GM21737 (cell line): Measurements from ENCODE around the gene EPX.

Experiments used
- ATAC-seq: cut with Tn5 transposase; IDR thresholded peaks from one replicate; pipeline ENCODE4 v1.9.1; 2021; ENCODE audit warnings: mild to moderate bottlenecking, moderate library complexity; ENCODE audit not compliant: unreplicated experiment

The EPX gene

GRCh38 chr17:58249270-58250133 is 57.0 kb downstream of the EPX start:
- ATAC-seq: no peak

- ATAC-seq: no peak
Measured at GRCh38 chr17:58250344-58251011, 58.0 kb downstream of the EPX start.

GRCh38 chr17:58252141-58252540 is 59.6 kb downstream of the EPX start:
- ATAC-seq: no peak

GRCh38 chr17:58253082-58253481 is 60.6 kb downstream of the EPX start:
- no peak for ATAC-seq
